ENCODE data around the gene EFHD2. TPM values are rescaled to one million over a fixed set of nuclear protein-coding genes. Genes with fewer than 3 reads are reported as not detected.

The EFHD2 gene
- total and polyA plus RNA-seq, 2 of the 8 experiments (the other 6 are each of a cell fraction or from before 2014, with no cell fraction given) = 24.4 to 25.1 TPM

DNA sequence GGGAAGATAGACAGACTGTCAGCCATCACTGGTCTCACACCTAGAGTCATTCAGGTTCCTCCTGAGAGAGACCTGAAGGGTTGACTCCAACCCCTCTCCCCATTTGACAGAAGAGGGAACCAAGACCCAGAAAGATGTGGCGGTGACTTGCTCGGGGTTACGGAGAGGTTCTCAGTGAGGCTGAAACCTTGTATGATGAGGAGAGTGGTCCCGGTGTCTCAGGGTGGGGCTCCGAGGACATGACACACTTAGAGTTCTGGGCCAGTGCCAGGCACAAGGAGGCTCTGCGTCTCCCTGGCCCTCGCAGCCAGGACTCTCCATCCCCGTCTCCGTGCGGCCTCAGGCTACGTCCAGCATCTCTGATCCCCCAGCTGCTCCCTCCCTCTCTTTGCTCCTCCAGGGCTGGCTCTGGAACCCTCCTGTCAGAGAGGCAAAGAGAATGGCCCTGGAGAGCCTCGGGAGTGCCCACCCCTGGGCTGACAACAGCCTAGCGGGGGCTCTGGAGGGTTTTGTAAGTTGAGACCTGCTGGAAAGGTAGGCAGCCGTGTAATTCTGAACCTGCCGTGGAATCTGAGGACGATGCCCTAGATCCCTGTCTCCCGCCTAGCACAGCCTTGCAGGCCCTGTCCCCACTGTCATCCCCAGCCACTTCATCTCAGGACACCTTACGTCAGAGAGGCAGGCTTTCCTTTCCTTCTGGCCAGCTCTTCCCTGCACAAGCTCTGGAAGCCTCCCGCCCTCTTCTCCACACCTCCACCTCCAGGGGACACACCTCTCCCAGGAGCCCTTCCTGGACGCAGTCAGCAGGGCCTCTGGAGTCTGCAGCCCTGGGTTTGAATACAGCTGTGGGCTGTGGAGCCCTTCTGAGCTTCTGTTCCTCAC, 4.1 kb downstream of the EFHD2 start (continued):
- TF ChIP-seq NANOG (IDR thresholded peaks at IDR 0.05; ENCODE audit: insufficient read depth, low read depth, low read length, poor library complexity, severe bottlenecking) = no peak
- no peak for TF ChIP-seq SP2 (IDR thresholded peaks at IDR 0.05; ENCODE audit: low read length)
- TF ChIP-seq MAFK (IDR thresholded peaks at IDR 0.05; ENCODE audit: low read depth, low read length) = no peak
- TF ChIP-seq YY1 (IDR thresholded peaks at IDR 0.05; ENCODE audit: low read depth, low read length) = no peak
- no peak for TF ChIP-seq POLR2AphosphoS5 (IDR thresholded peaks at IDR 0.05; ENCODE audit: low read depth, low read length)

Data from H1 (cell line).